Thymus (tissue), 11 donors: ENCODE results near the gene CCNK. TPM values are rescaled to one million over a fixed set of nuclear protein-coding genes. Genes with fewer than 3 reads are reported as not detected.
A peak's percentile ranks its signal among the peaks of the same experiment; 100 is the strongest.

Source experiments
- DNase-seq, 9 donors: peaks; one replicate each; pipeline ENCODE4 v3.0.0-alpha.2; 2013; ENCODE audit warnings: low spot score in 9 of 9, low read depth in 6 of 9, missing footprints in 1 of 9
- H3K27ac ChIP-seq, 2 donors: one replicate each; pipeline ENCODE4 v1.5.1; 2013; ENCODE audit warnings: control low read depth in 1 of 2, low read depth in 1 of 2, low read length in 1 of 2, mild to moderate bottlenecking in 1 of 2, moderate library complexity in 1 of 2
- H3K27me3 ChIP-seq, 2 donors: one replicate each; pipeline ENCODE4 v1.5.1; 2013; ENCODE audit warnings: low read length in 1 of 2; ENCODE audit not compliant: control insufficient read depth in 2 of 2, insufficient read depth in 1 of 2
- H3K36me3 ChIP-seq, 2 donors: one replicate each; pipeline ENCODE4 v1.5.1; 2013; ENCODE audit warnings: low read length in 1 of 2, mild to moderate bottlenecking in 1 of 2, moderate library complexity in 1 of 2; ENCODE audit not compliant: control insufficient read depth in 2 of 2, insufficient read depth in 2 of 2
- H3K4me1 ChIP-seq, 2 donors: one replicate each; pipeline ENCODE4 v1.5.1; 2013; ENCODE audit warnings: low read length in 2 of 2; ENCODE audit not compliant: control insufficient read depth in 2 of 2, insufficient read depth in 2 of 2
- H3K4me3 ChIP-seq, 2 donors: one replicate each; pipeline ENCODE4 v1.5.1; 2013; ENCODE audit warnings: low read length in 2 of 2, control low read depth in 1 of 2, mild to moderate bottlenecking in 1 of 2
- H3K9me3 ChIP-seq, 2 donors: one replicate each; pipeline ENCODE4 v1.5.1; 2013; ENCODE audit warnings: low read length in 1 of 2, mild to moderate bottlenecking in 1 of 2; ENCODE audit not compliant: control insufficient read depth in 2 of 2, insufficient read depth in 1 of 2
- WGBS: extraction: QIAGEN DNeasy Blood & Tissue Kit; methylation state at CpG from one replicate; pipeline ENCODE4 v1.1.7; 2013; 5-methylcytosine and 5-hydroxymethylcytosine counted together
- polyA plus RNA-seq: library from polyadenylated mRNA; stranded (reverse); fragments of 200-250 nt; gene quantifications from one replicate; pipeline ENCODE4 v1.2.3, GENCODE V29; 2013
- total RNA-seq: library from RNA; stranded (reverse); fragments of 120-200 nt; gene quantifications from one replicate; pipeline ENCODE4 v1.2.4, GENCODE V29; 2013
- donor health status: healthy.

The CCNK gene
- total and polyA plus RNA-seq, 2 donors, result 12.4 to 26.9 TPM

- H3K36me3 ChIP-seq, result no peaks in the 10 kb centered on the region
- no peaks in the 10 kb centered on the region for H3K27me3 ChIP-seq
- H3K9me3 ChIP-seq, result no peaks in the 10 kb centered on the region
- DNase-seq, result peak in 6 of 9 donors; percentile 21 to 53 (median 25)
- H3K27ac ChIP-seq, result peak overlapping the region; percentile 86 to 92
- H3K4me3 ChIP-seq, result peak overlapping the region; percentile 68 to 96
- peaks cover 6 to 12% of the 10 kb centered on the region in 2 donors for H3K4me1 ChIP-seq
- under 1% methylated on average over 17 of the region's 17 CpGs for WGBS
Measured at GRCh38 chr14:99481745-99482099, 513 bp downstream of the CCNK start.

DNA sequence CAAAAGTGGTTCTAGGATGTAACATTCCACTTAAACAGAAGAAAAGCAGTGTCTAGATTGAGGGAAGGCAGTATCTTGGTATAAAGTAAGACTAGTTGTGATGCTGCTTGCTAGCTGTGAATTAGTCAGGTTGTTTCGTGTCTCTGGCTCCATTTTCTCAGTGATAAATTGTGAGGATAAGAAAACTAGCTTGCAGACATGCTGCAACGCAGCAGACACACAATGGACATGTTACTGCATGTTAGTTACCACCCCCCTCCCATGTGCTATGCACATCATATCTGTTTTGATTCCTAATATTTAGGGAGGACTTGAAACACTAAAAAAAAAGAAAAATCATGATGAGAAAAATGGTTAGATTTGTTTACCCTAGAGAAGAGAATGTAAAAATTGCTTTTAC lies 2.9 kb downstream of the CCNK start:
- WGBS, result 94% methylated on average over 2 of the region's 2 CpGs
- DNase-seq, result no peak
- Histone ChIP-seq H3K27me3 (no peaks in the 10 kb centered on the region), H3K36me3 (no peaks in the 10 kb centered on the region), H3K4me1 (peaks cover 4 to 10% of the 10 kb centered on the region in 2 donors), H3K27ac (no peak overlapping the region), H3K9me3 (no peaks in the 10 kb centered on the region), H3K4me3 (no peak overlapping the region)

- Histone ChIP-seq H3K27me3 (no peaks in the 10 kb centered on the region), H3K36me3 (peaks cover 54 to 69% of the 10 kb centered on the region in 2 donors), H3K4me3 (no peak overlapping the region), H3K27ac (no peak overlapping the region), H3K9me3 (no peaks in the 10 kb centered on the region), H3K4me1 (no peaks in the 10 kb centered on the region)
- 95% methylated on average over 2 of the region's 2 CpGs for WGBS
- DNase-seq, result no peak
Measured at GRCh38 chr14:99497341-99497740, 16.1 kb downstream of the CCNK start.

- H3K36me3 ChIP-seq, result peaks cover 54 to 70% of the 10 kb centered on the region in 2 donors
- no peak for DNase-seq
- no peaks in the 10 kb centered on the region for H3K9me3 ChIP-seq
- no peaks in the 10 kb centered on the region for H3K4me1 ChIP-seq
- H3K4me3 ChIP-seq, result no peak overlapping the region
- WGBS, result 98% methylated on average over 3 of the region's 3 CpGs
- no peak overlapping the region for H3K27ac ChIP-seq
- H3K27me3 ChIP-seq, result no peaks in the 10 kb centered on the region
Measured at GRCh38 chr14:99497894-99498293, 16.7 kb downstream of the CCNK start.

DNA sequence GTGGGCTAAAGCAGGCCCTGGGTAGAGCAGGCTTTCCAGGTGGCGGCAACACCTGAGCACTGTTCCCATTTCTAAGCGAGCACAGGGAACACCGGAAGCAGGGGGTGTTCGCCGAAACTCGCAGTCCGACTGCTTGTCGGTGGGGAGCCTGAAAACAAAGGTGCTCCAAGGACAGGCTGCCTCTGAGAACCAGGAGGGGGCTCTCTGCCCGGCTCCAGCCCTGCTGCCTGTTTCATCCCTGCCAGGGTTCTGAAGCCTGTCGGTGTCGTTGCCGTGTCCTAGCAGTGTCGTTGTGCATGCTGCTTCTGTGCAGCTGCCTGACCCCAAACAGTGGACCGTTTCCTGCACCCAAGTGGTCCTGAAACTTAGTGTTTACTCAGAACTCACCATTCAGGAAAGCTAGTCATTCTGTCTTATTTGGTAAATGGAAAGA lies 21.8 kb downstream of the CCNK start:
- Histone ChIP-seq H3K9me3 (no peaks in the 10 kb centered on the region), H3K27me3 (no peaks in the 10 kb centered on the region), H3K4me1 (no peaks in the 10 kb centered on the region), H3K4me3 (no peak overlapping the region), H3K36me3 (peaks cover 71 to 76% of the 10 kb centered on the region in 2 donors), H3K27ac (no peak overlapping the region)
- 96% methylated on average over 14 of the region's 14 CpGs for WGBS
- no peak for DNase-seq

- no peaks in the 10 kb centered on the region for H3K27me3 ChIP-seq
- H3K36me3 ChIP-seq, result peaks cover 71 to 77% of the 10 kb centered on the region in 2 donors
- H3K27ac ChIP-seq, result no peak overlapping the region
- no peak for DNase-seq
- no peaks in the 10 kb centered on the region for H3K9me3 ChIP-seq
- no peak overlapping the region for H3K4me3 ChIP-seq
- 97% methylated on average over 4 of the region's 4 CpGs for WGBS
- H3K4me1 ChIP-seq, result no peaks in the 10 kb centered on the region
Measured at GRCh38 chr14:99503848-99504453, 22.7 kb downstream of the CCNK start.

DNA sequence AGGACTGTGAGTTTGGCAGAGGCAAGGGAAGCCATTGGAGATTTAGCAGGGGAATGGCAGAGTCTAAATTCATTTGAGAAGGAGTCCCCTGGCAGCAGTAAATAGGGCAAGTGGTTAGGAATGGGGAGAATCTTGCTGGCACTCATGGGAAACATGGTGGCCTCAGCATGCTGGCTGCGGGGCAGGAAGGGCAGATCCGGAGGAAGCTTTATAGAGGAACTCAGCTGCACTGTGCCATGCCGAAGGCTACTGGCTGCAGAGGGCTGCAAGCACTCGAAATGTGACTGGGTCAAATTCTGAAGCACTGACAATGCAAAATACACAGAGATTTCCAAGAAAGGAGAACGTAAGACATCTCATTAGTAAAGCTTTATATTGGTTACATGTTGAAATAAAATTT lies 23.9 kb downstream of the CCNK start:
- DNase-seq, result no peak
- H3K4me1 ChIP-seq, result no peaks in the 10 kb centered on the region
- H3K27me3 ChIP-seq, result no peaks in the 10 kb centered on the region
- H3K9me3 ChIP-seq, result no peaks in the 10 kb centered on the region
- no peak overlapping the region for H3K4me3 ChIP-seq
- no peak overlapping the region for H3K27ac ChIP-seq
- H3K36me3 ChIP-seq, result peaks cover 82 to 87% of the 10 kb centered on the region in 2 donors
- WGBS, result 94% methylated on average over 5 of the region's 5 CpGs

GRCh38 chr14:99506276-99506675 lies 25.1 kb downstream of the CCNK start:
- H3K36me3 ChIP-seq, result peaks cover 86 to 87% of the 10 kb centered on the region in 2 donors
- no peaks in the 10 kb centered on the region for H3K4me1 ChIP-seq
- WGBS, result 95% methylated on average over 6 of the region's 6 CpGs
- no peaks in the 10 kb centered on the region for H3K9me3 ChIP-seq
- H3K27ac ChIP-seq, result no peak overlapping the region
- no peaks in the 10 kb centered on the region for H3K27me3 ChIP-seq
- DNase-seq, result no peak
- no peak overlapping the region for H3K4me3 ChIP-seq

GRCh38 chr14:99507860-99508640 lies 26.8 kb downstream of the CCNK start:
- peaks cover 75 to 87% of the 10 kb centered on the region in 2 donors for H3K36me3 ChIP-seq
- H3K9me3 ChIP-seq, result no peaks in the 10 kb centered on the region
- no peaks in the 10 kb centered on the region for H3K27me3 ChIP-seq
- WGBS, result 98% methylated on average over 13 of the region's 13 CpGs
- DNase-seq, result no peak
- H3K4me3 ChIP-seq, result no peak overlapping the region
- no peak overlapping the region for H3K27ac ChIP-seq
- no peaks in the 10 kb centered on the region for H3K4me1 ChIP-seq
